NCI-H2227 treated with DMSO at 0.1 percent for 48 hours (cell line): ENCODE measurements around the gene NCSTN.

Source experiments
- DNase-seq: peaks from one replicate; lab custom pipeline; 2025; lab: John Stamatoyannopoulos, UW

NCSTN gene

DNA sequence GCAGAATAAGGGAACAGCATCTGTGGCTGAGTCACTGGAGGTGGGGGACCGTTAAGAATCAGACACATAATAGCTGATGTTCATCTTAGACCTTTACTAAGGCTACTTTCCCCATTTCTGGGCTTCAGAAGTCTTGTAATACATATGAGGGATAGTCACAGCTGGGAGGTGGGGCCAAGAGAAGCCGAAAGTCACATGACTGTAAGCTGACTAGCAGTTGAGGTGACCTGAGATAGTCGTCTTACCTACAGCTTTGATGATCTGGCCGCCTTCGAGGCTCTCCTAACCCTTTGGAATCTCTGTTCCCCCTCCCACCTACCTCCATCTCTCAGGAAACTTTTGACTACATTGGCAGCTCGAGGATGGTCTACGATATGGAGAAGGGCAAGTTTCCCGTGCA is 9.4 kb downstream of the NCSTN start:
- DNase-seq, result no peak

DNA sequence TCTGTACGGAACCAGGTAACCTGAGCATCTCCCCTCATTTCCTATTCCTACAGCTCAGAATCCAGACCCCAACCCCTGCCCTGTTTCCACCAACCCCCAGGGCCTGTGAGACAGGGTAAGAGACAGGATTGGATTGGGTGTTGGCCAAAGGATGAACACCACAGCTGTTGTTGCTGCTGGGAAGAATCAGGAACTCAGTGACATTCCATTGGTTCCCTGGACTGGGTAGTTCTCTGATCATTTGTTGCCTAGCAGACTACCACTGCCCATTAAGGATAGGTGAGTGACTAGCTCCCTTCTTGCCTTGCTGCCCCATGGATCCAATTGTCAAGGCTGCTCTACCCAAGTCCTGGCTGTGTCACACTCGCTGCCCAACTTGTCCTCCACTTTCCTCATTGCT is 10.0 kb downstream of the NCSTN start:
- DNase-seq, result no peak

- DNase-seq, result peak; percentile 8
These were observed 11.3 kb downstream of the NCSTN start for GRCh38 chr1:160354388-160354985.

- DNase-seq, result no peak
These were observed 14.3 kb downstream of the NCSTN start for GRCh38 chr1:160357286-160358002.

- no peak for DNase-seq
These were observed 14.9 kb downstream of the NCSTN start for GRCh38 chr1:160358073-160358472.

DNA sequence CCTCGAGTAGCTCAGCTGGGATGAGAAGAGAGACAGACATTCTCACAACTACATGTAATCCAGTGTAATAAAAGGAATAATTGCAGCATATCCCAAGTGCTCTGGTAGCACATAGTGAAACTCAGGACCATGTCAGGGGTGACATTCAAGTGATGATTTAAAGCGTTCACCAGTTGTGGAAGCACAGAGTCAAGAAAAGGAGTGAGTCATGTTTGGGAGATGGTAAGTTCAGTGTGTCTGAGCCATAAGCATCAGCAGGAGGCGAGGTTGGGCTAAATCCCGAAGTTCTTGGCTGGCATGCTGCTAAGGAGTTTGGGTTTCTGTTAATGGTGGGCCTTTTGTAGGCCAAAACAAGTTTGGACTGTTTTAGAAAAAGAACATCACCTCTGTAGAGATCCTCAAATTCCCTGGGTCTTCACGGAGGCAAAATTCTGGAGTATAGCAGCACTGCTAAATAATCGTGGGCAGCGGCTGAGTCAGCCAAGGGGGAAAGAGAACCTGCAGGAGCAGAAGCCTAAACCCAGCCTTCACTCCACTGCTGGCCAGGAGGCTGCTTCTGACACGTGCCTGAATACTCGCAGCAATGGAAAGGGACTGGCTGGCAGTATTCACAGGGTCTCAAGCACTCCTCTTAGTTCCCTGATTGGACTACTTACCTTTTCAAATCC is 16.5 kb downstream of the NCSTN start:
- DNase-seq, result no peak

- no peak for DNase-seq
These were observed 17.1 kb downstream of the NCSTN start for GRCh38 chr1:160360227-160360695.

GRCh38 chr1:160361199-160361598 is 18.0 kb downstream of the NCSTN start:
- no peak for DNase-seq

DNA sequence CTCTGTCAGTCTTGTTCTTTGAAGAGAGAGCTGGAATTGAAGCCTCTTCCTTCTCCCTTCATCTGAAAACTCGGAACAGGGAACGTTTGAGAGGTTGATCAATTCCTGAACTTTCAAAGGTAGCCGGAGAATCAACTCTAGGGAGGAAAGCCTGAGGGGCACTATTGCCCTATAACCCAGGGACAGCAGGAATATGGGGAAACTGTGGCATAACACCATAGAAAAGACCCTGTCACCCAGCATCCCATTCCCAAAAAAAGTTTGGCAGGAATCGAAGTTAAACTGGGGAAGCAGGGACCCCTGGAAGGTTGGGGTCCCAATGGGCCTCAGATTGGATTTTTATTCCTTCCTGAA is 18.6 kb downstream of the NCSTN start:
- DNase-seq, result no peak

DNA sequence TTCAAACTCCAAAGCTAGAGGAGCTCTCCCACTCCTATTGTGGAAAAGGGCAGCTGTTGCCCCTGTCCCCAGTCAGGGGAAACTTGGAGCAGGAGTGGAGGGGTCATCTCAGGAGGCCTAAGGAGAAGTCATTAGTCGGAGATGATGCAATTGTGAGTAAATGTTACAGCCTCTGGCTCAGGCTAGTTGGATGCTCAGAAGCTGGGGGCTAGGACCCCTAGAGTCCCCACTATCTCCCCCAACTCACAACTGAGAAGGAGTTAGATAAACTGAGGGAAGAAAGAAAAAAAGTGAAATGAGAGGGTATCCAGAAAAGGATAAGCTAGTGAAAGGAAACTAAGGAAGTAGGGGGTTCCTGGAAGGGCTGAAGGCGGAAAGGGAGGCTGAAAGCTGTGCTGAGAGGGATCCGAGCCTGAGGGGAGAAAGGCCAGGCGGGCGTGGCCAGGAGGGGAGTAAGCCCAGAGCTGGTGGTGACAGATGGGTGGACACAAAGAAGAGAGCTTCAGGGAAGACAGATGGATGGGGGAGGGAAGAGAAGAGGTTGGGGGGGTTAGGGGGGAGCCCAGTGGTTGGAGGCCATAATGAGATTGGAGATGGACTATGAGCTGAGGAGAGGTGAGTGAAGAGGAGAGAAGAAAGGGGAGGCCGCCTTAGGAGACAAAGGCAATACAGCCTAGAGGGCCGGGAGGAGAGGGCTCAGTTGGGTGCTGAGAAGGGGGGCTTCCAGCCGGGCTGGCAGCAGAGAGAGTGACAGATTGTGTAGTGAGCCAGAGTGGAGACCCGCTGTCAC is 19.2 kb downstream of the NCSTN start:
- peak; percentile 7 for DNase-seq

GRCh38 chr1:160363010-160363409 is 19.8 kb downstream of the NCSTN start:
- no peak for DNase-seq

DNA sequence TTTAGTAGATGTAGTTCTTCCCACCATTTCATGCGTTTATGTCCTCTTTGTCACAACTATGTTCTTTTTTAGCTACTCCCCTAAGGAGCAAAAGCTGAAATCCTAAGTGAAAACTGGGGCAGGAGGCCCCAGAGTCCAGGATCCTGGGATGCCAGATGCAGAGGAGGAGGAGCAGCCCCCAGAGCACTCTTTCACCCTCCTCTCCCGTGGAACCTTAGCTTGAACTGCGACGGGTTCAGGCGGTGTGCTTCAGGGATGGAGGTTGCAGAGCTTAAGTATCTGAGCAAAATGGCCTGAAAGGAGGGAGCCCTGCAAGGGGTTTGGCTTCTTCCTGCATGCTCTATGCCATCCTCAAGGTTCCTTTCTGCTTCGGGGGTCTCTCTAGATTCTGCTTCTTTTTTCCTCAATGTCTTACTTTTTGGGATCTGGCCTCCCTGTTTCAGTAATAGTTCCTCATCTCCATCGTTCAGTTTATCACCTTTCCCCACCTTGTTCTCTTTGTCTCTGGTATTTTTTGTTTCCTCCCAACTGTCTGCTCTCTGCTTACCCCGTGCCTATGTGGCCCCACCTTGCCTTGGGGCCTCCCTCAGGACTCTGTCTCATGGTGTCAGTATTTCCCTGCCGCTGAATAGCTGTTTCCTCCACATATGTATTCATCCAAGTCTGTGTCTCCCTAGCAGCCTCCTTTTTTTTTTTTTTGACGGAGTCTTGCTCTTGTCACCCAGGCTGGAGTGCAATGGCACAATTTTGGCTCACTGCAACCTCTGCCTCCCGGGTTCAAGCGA is 21.0 kb downstream of the NCSTN start:
- DNase-seq, result no peak

DNA sequence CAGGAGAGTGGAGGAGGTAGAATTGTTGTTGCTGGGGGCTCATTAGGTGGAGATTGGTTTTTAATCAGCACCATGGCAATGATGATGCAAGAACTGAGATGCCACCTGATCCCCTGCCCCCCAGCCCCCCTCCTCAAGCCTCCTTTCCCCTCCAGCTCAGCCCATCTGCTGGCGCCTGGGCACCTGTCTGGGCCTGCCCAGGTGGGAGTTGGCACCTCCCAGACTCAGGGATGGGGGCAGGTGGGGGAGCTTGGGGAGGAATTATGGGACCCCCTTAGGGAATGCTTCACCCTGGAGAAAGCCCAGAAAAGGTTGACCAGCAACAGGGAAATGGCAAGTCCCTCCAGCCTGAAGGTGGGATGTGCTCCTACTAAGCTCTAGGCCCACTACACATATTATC is 22.1 kb downstream of the NCSTN start:
- DNase-seq, result no peak

DNA sequence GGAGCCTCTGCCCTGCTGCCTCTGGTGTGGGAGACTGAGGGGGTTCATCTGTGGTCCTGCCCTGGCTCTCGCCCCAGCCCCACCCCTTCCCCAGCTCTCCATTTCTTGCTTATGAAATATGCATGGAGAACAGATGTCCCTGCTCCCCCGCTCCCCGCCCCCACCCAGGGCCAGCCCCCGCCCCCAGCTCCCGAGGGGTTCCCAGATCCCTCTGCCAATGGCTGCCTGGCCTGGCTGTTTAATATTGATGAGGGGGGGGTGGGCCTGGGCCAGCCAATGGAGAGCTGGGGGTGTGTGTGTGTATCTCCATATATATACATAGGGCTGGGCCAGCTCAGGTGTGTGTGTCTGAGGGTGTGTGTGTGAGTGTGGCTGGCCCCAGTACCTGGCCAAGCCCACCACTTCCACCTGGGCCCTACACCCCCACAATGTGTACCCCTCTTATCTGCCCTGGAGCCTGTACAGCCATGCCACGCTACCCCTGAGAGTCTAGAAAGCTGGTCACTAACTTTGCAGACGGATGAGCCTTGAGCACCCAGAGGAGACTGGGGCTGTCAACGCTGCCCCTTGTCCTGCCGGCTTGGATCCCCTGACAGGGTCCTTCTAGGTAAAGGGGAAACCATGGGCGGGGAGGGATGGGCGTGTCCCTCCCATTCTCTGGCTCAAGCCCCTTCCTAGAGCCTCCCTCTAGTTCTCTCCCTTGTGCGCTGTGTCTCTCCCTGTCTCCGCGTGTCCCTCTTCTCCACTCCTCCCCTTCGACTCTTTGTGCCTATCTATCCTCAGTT is 23.7 kb downstream of the NCSTN start, which contains the start of gene NHLH1:
NHLH1 (plus strand) TSS at position 341 of the 785 bp plus-strand sequence. CDS start 3,661 bp downstream, outside the sequence.
- no peak for DNase-seq

GRCh38 chr1:160367516-160367900 is 24.3 kb downstream of the NCSTN start:
- no peak for DNase-seq

GRCh38 chr1:160367934-160368923 is 25.0 kb downstream of the NCSTN start:
- no peak for DNase-seq

DNA sequence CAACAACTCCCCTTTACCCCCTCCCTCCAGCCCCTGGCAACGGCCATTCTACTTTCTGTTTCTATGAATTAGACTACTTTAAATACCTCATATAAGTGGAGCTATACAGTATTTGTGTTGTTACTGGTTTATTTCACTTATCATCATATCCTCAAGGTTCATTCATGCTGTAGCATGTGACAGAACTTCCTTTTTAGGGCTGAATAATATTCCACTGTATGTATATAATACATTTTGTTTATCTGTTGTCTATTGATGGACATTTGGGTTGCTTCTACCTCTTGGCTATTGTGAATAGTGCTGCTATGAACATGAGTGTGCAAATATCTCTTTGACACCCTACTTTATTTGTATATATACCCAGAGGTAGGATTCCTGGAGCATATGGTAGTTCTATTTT is 25.9 kb downstream of the NCSTN start:
- DNase-seq, result no peak

DNA sequence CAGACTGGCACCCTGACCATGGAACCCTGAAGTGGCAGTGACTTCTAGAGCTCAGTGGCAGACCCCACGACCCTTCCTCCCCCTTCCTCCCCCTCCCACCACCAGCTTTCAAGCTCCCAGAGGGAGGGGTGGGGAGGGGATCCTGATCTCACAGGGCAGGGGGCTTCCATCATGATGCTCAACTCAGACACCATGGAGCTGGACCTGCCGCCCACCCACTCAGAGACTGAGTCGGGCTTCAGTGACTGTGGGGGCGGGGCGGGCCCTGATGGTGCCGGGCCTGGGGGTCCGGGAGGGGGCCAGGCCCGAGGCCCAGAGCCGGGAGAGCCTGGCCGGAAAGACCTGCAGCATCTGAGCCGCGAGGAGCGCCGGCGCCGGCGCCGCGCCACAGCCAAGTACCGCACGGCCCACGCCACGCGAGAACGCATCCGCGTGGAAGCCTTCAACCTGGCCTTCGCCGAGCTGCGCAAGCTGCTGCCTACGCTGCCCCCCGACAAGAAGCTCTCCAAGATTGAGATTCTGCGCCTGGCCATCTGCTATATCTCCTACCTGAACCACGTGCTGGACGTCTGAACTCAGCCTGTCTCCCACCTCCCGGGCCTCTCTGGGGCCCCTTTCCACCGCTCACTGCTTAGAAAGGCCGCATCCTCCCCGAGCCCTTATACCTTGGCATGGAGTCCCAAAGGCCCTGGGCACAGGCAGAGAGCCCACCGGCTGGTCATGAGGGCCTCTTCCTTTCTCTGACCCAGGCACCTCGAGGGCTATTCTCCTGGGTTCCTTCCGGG is 27.6 kb downstream of the NCSTN start:
- DNase-seq, result no peak

- no peak for DNase-seq
These were observed 28.1 kb downstream of the NCSTN start for GRCh38 chr1:160371346-160371631.
